Transverse colon (tissue), 4 donors: Measurements from ENCODE around the gene OCSTAMP. TPM values are rescaled to one million over a fixed set of nuclear protein-coding genes. Genes with fewer than 3 reads are reported as not detected.

Experiments used
- DNase-seq: peaks from one replicate; pipeline ENCODE4 v3.0.0-alpha.2; 2019
- H3K27ac ChIP-seq, 4 donors: fragments of 200-600 bp; sonication (generic); 2 replicates each; pipeline ENCODE4 v1.5.1; 2016 to 2018; ENCODE audit warnings: inconsistent platforms in 4 of 4
- H3K27me3 ChIP-seq: fragments of 200-600 bp; sonication (generic); 2 replicates; pipeline ENCODE4 v1.5.1; 2017; ENCODE audit warnings: inconsistent platforms
- H3K36me3 ChIP-seq, 4 donors: fragments of 200-600 bp; sonication (generic); 2 replicates each; pipeline ENCODE4 v1.5.1; 2017 to 2019; ENCODE audit warnings: inconsistent platforms in 4 of 4
- H3K4me1 ChIP-seq, 4 donors: fragments of 200-600 bp; sonication (generic); 2 replicates each; pipeline ENCODE4 v1.5.1; 2017 to 2020; ENCODE audit warnings: inconsistent platforms in 4 of 4
- H3K4me3 ChIP-seq, 4 donors: fragments of 200-600 bp; sonication (generic); 1 replicate in 1 of 4; 2 replicates in 3 of 4; pipeline versions ENCODE4 v1.5.1 to v1.6.1; 2017 to 2019; ENCODE audit warnings: inconsistent platforms in 4 of 4
- H3K9me3 ChIP-seq, 2 donors: fragments of 200-600 bp; sonication (generic); 2 replicates each; pipeline ENCODE4 v1.5.1; 2017 to 2019; ENCODE audit warnings: inconsistent platforms in 2 of 2
- EP300 ChIP-seq: sonication (generic); formaldehyde crosslinking; IDR thresholded peaks from one replicate; pipeline ENCODE4 v1.6.1; 2017; ENCODE audit warnings: antibody characterized with exemption, low read depth
- POLR2A ChIP-seq: fragments of 450-650 bp; IDR thresholded peaks from one replicate; pipeline ENCODE4 v1.6.1; 2016; ENCODE audit warnings: antibody characterized with exemption, mild to moderate bottlenecking, moderate library complexity
- POLR2AphosphoS5 ChIP-seq, 3 donors: sonication (generic); formaldehyde crosslinking; IDR thresholded peaks; one replicate each; pipeline ENCODE4 v1.6.1; 2016; ENCODE audit warnings: antibody characterized with exemption in 3 of 3
- WGBS, 2 donors: methylation state at CpG; one replicate each; pipeline ENCODE4 v1.1.5; 2018; ENCODE audit warnings: low coverage in 1 of 2; 5-methylcytosine and 5-hydroxymethylcytosine counted together
- in situ Hi-C, 4 donors: fragments of 200-750 bp; cut with MboI; loops; one replicate each; pipeline versions ENCODE4 v1.15.0 to v1.15.1; 2017; ENCODE audit warnings: low sequenced_read_pairs in 3 of 4, low pct_ligation_motif_present in 1 of 4, low pct_unique_long_range_greater_than_20kb in 1 of 4
- intact Hi-C: fragments of 100-400 bp; cut with DNase I; formaldehyde crosslinking; loops from one replicate; pipeline ENCODE4 v1.15.1; 2023; ENCODE audit warnings: low total_unique reads
- total RNA-seq, 4 donors: library from RNA; depleted of rRNA; stranded (reverse); fragments of >200 nt; gene quantifications; one replicate each; pipeline ENCODE4 v1.1.0, GENCODE V29; 2016
- TF ChIP-seq, protein P1 (sequence below), 5 experiments: fragments of 200-600 bp in 3 of 5; fragments of 450-650 bp in 2 of 5; sonication (generic) in 3 of 5; IDR thresholded peaks; 1 replicate in 2 of 5; 2 replicates in 3 of 5; pipeline ENCODE4 v1.5.1; 2016 to 2017; ENCODE audit warnings: antibody characterized with exemption in 5 of 5, inconsistent platforms in 3 of 5, mild to moderate bottlenecking in 2 of 5, moderate library complexity in 1 of 5

Gene OCSTAMP
- total RNA-seq, 4 donors from 2014 or later = not detected

DNA sequence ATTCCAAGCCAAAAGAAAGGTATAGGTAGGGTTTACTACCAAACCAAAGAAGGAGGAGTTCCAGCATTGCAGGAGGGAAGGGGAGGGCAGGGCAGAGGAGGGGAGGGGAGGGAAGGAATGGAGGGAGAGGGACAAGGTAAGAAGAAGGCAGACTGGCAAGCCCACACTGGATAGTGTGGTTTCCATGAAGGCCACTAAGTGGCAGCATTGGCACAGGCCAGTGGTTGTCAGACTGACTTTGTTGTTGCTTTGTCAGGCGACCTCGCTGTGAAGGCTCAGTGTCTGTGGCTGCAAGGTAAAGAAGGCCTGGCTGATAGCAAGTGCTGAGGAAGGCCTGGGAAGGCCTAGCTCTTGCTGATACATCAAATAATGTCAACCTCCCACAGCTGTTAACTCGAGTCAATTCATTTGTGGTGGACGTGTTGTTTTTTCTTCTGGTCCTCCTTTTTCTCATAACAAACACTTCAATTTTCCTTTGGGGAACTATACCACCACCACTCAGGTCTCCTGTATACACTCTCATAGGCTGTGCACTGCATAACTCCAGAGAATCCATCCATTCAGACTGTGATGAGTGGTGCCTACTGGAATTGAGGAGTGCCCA lies 29.4 kb downstream of the OCSTAMP start:
- no peaks in the 10 kb centered on the region for H3K9me3 ChIP-seq
- 10 to 22% methylated on average over 2 to 4 of the region's 4 CpGs for WGBS, 2 donors
- in situ Hi-C loops = loop anchor here in 3 of 4 donors (10.0 to 25.0 kb wide), 3 partner anchors 154 to 166 kb away; partner anchors contain the start of gene TP53RK (in 2 of the 3)
- no peak overlapping the region for H3K4me3 ChIP-seq
- no peak for TF ChIP-seq POLR2A
- no peak for TF ChIP-seq POLR2AphosphoS5 (IDR thresholded peaks at IDR 0.05)
- TF ChIP-seq, protein P1, sequence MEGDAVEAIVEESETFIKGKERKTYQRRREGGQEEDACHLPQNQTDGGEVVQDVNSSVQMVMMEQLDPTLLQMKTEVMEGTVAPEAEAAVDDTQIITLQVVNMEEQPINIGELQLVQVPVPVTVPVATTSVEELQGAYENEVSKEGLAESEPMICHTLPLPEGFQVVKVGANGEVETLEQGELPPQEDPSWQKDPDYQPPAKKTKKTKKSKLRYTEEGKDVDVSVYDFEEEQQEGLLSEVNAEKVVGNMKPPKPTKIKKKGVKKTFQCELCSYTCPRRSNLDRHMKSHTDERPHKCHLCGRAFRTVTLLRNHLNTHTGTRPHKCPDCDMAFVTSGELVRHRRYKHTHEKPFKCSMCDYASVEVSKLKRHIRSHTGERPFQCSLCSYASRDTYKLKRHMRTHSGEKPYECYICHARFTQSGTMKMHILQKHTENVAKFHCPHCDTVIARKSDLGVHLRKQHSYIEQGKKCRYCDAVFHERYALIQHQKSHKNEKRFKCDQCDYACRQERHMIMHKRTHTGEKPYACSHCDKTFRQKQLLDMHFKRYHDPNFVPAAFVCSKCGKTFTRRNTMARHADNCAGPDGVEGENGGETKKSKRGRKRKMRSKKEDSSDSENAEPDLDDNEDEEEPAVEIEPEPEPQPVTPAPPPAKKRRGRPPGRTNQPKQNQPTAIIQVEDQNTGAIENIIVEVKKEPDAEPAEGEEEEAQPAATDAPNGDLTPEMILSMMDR (IDR thresholded peaks at IDR 0.05) = peak; percentile 45 to 63 (median 58)
- TF ChIP-seq EP300 = no peak
- no peak overlapping the region for H3K27ac ChIP-seq
- intact Hi-C loops = no loop called here
- H3K27me3 ChIP-seq = peaks cover 28% of the 10 kb centered on the region
- peak; percentile 44 for DNase-seq
- H3K4me1 ChIP-seq = no peaks in the 10 kb centered on the region
- no peaks in the 10 kb centered on the region for H3K36me3 ChIP-seq

DNA sequence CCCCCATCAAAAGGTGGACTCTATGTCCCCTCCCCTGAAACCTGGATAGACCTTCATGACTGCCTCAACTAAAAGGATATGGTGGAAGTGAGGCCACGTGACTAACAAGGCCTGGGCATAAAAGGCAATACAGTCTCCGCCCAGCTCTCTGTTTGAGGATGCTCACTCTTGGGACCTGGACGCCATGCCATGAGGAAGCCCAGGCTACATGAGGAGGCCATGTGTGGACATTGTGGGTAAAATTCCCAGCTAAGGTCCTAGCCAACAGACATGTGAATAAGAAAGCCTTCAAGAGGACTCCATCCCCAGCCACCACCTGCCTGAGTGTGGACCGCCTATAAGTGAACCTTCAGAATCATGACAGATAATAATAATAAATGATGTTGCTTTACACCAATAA lies 29.9 kb downstream of the OCSTAMP start:
- WGBS, 2 donors = 82% methylated on average over 2 to 4 of the region's 4 CpGs
- H3K27ac ChIP-seq = no peak overlapping the region
- in situ Hi-C loops (loop anchor here in 3 of 4 donors (10.0 to 25.0 kb wide), 3 partner anchors 154 to 167 kb away; partner anchors contain the start of gene TP53RK (in 2 of the 3)), intact Hi-C loops (no loop called here)
- no peaks in the 10 kb centered on the region for H3K9me3 ChIP-seq
- no peak overlapping the region for H3K4me3 ChIP-seq
- no peak for DNase-seq
- H3K4me1 ChIP-seq = no peaks in the 10 kb centered on the region
- no peaks in the 10 kb centered on the region for H3K36me3 ChIP-seq
- TF ChIP-seq, protein P1 (IDR thresholded peaks at IDR 0.05) = no peak
- no peak for TF ChIP-seq POLR2A
- no peak for TF ChIP-seq EP300
- no peak for TF ChIP-seq POLR2AphosphoS5 (IDR thresholded peaks at IDR 0.05)
- H3K27me3 ChIP-seq = peaks cover 27% of the 10 kb centered on the region

DNA sequence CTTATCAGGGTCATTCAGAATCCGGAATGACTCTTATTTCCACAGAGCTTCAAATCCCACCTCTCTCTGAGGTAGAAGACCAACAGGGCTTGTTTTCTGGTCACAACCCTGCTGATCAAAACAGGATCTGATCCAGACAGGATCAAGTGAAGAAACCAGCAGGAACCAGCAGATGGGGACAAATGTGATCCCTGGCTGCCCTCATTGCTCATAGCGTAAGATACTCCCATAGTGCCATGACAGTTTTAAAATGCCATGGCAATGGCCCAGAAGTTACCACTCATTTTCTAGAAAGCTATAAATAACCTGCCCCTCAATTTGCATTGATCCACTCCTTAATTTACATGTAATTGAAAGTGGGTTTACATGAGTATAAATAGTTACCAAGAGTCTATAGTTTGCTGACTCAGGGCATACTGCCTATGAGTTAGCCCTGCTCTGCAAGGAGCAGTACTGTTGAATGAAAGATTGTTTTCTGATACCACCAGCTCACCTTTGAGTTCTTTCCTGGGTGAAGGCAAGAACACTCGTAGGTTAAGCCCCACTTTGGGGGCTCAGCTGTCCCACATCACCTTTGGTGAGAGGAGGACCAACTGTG lies 30.9 kb downstream of the OCSTAMP start:
- intact Hi-C loops = no loop called here

More for the DNA sequence above, 30.9 kb downstream of the OCSTAMP start:
- no peaks in the 10 kb centered on the region for H3K36me3 ChIP-seq
- no peaks in the 10 kb centered on the region for H3K4me1 ChIP-seq
- H3K9me3 ChIP-seq = no peaks in the 10 kb centered on the region
- 76% methylated on average over 3 of the region's 3 CpGs; no CpG with 5 or more reads in 1 of the 2 donors for WGBS, 2 donors
- in situ Hi-C loops = loop anchor here in 3 of 4 donors (10.0 to 25.0 kb wide), 3 partner anchors 155 to 168 kb away; partner anchors contain the start of gene TP53RK (in 2 of the 3)
- peaks cover 26% of the 10 kb centered on the region for H3K27me3 ChIP-seq
- no peak overlapping the region for H3K27ac ChIP-seq
- DNase-seq = no peak
- no peak overlapping the region for H3K4me3 ChIP-seq
- TF ChIP-seq EP300 (no peak), POLR2A (no peak), POLR2AphosphoS5 (IDR thresholded peaks at IDR 0.05) (no peak)
- TF ChIP-seq, protein P1 (IDR thresholded peaks at IDR 0.05) = no peak
